GM21786 (cell line): ENCODE results near the gene DCDC2B.
"Not testable (repeated sequence)": the region's sequence is repeated elsewhere in the genome, so short reads cannot be mapped to it uniquely, and the experiment has no call there.

ENCODE experiments used
- ATAC-seq: cut with Tn5 transposase; IDR thresholded peaks from one replicate; pipeline ENCODE4 v1.9.1; 2021; ENCODE audit not compliant: unreplicated experiment

DCDC2B gene

DNA sequence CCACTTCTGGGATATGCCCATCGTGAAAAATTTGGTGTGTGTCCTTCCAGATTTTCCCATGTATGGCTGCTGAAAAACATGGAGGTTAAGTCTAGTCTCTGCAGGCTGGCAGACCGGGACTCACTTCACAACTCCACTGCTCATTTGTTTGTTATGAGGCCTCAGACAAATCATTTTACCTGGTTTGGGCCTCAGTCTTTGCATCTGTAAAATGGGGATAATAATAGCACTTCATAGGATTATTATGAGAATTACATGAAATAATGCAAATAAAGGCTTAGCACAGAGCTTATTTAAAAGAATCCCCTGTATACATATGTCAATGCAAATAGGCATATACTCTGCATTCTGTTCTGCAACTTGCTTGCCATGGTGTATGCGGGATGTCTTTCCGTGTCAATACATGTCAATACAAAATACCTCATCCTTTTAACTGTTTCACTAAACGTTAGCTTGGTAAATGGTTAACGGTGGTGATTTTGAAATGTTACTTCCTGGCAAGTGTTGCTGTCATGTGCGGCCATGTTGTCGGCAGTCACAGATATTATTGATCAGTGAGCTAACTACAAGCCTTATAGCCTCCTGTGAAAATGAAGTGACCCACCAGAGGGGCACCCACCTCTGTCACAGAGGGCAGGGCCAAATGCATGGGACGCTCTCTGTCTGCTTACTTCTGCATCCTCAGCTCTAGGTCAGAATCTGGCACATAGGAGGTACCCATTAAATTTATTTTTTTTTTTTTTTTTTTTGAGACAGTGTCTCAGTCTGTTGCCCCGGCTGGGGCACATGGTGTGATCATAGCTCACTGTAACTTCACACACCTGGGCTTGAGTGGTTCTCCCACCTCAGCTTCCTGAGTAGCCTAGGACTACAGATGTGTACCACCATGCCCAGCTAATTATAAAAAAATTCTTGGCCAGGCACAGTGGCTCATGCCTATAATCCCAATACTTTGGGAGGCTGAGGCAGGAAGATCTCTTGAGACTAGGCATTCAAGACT, 46.5 kb downstream of the DCDC2B start:
- no peak for ATAC-seq

DNA sequence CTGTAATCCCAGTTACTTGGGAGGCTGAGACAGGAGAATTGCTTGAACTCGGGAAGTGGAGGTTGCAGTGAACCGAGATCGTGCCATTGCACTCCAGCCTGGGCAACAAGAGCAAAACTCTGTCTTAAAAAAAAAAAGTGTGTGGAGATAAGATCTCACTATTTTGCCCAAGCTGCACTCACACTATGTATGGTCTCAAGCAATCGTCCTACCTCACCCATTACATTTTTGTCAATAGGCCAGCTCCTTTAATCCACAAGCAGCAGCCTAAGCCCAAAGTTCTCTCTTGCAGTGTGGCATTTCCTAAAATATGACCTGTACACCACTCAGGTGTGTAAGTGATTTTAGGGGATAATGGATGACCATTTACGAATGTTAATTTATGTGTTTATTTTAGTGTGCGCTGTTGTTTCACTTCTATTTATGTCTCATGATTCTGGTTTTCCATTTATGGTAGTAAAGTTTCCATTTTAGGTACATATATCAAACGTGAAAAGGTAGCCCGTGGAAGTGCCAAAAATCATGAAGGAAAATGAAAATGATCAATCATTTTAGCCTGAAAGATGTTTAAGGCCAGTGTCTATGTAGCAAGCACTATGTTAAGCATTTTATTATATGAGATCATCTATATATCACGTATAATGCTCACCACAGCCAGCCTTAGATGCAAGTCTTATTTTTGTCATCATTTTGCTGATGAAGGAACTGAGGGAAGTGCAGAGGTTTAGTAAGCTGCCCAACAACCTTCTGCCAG, 47.8 kb downstream of the DCDC2B start:
- no peak for ATAC-seq

DNA sequence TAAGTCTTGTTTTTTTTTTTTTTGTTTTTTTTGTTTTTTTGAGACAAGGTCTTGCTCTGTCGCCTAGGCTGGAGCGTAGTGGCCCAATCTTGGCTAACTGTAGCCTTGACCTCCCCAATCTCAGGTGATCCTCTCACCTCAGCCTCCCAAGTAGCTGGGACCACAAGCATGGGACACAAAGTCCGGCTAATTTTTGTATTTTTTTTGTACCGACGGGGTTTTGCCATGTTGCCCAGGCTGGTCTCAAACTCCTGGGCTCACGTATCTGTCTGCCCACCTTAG, 48.3 kb downstream of the DCDC2B start:
- no peak for ATAC-seq

DNA sequence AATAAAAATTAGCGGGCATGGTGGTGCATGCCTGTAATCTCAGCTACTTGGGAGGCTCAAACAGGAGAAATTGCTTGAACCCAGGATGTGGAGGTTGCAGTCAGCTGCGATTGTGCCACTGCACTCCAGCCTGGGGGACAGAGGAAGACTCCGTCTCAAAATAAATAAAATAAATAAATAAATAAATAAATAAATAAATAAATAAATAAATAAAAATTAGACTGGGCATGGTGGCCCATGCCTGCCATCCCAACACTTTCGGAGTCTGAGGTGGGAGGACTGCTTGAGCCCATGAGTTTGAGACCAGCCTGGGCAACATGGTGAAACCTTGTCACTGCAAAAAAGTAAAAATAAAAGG, 54.3 kb downstream of the DCDC2B start:
- not testable (repeated sequence) for ATAC-seq

DNA sequence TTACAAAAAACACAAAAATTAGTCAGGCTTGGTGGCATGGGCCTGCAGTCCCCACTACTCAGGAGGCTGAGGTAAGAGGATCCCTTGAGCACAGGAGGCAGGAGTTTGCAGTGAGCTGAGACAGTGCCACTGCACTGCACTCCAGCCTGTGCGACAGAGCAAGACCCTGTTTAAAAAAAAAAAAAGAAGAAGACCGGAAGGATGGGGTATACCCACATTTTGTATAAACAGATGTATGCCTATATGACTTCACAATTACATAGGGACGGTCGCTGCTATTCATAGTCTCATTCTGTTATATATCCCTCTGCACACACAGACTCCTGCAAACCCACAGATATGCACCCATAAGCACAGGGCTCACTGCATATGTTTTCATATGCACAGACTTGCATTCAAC, 54.9 kb downstream of the DCDC2B start:
- peak; percentile 55 for ATAC-seq
